ENCODE data around the gene MT1B. TPM values are rescaled to one million over a fixed set of nuclear protein-coding genes. Genes with fewer than 3 reads are reported as not detected.
A peak's percentile ranks its signal among the peaks of the same experiment; 100 is the strongest.

The MT1B gene
- total RNA-seq, 2 donors from 2014 or later, result not detected

DNA sequence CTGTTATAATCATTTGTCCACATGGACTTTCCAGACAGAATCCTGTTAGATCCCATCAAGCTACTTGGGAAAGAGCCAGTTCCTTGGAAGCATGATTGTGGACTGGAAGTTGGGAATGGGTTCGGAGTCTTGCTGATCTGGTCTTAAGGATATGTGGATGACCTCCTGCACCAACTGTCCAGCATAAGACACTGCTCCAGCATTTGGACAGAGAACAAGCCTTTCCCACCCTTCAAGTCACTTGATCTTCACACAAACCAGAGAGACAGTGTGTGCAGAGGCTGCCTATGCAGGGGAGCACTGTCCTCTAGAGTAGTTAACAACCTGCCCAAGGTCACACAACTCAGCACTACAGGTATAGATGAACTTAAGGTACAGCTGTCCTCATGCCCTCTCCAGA, 5.8 kb upstream of the MT1B start:
- no peak for TF ChIP-seq CTCF (IDR thresholded peaks at IDR 0.05)
- Histone ChIP-seq H3K27me3 (no peaks in the 10 kb centered on the region), H3K36me3 (no peaks in the 10 kb centered on the region), H3K4me3 (no peak overlapping the region), H3K27ac (no peak overlapping the region), H3K9me3 (no peaks in the 10 kb centered on the region), H3K9ac (ENCODE audit: low read depth in 2 of 2, low read length in 2 of 2) (no peak overlapping the region), H3K4me1 (no peaks in the 10 kb centered on the region)
- DNase-seq, result no peak
- intact Hi-C loops (cut with DNase I), result no loop called here

- no peak overlapping the region for H3K4me3 ChIP-seq
Observed at GRCh38 chr16:56647641-56648431, 3.9 kb upstream of the MT1B start.

GRCh38 chr16:56649271-56649670, 2.4 kb upstream of the MT1B start:
- Histone ChIP-seq H3K9ac (ENCODE audit: low read depth in 2 of 2, low read length in 2 of 2) (no peak overlapping the region), H3K4me3 (no peak overlapping the region), H3K27ac (no peak overlapping the region), H3K9me3 (no peaks in the 10 kb centered on the region), H3K36me3 (no peaks in the 10 kb centered on the region), H3K4me1 (no peaks in the 10 kb centered on the region), H3K27me3 (no peaks in the 10 kb centered on the region)
- no peak for TF ChIP-seq CTCF (IDR thresholded peaks at IDR 0.05)
- intact Hi-C loops (cut with DNase I), result no loop called here
- no peak for DNase-seq

More at GRCh38 chr16:56647641-56648431, 3.9 kb upstream of the MT1B start:
- intact Hi-C loops (cut with DNase I), result no loop called here
- no peaks in the 10 kb centered on the region for H3K27me3 ChIP-seq
- no peak for TF ChIP-seq CTCF (IDR thresholded peaks at IDR 0.05)
- H3K9ac ChIP-seq (ENCODE audit: low read depth in 2 of 2, low read length in 2 of 2), result peak overlapping the region in 1 of 2 donors; percentile 28
- no peaks in the 10 kb centered on the region for H3K4me1 ChIP-seq
- H3K27ac ChIP-seq, result no peak overlapping the region
- H3K36me3 ChIP-seq, result no peaks in the 10 kb centered on the region
- H3K9me3 ChIP-seq, result no peaks in the 10 kb centered on the region
- DNase-seq, result peak; percentile 77

GRCh38 chr16:56649820-56650219, 1.9 kb upstream of the MT1B start:
- H3K4me1 ChIP-seq, result no peaks in the 10 kb centered on the region
- H3K36me3 ChIP-seq, result no peaks in the 10 kb centered on the region
- no peaks in the 10 kb centered on the region for H3K9me3 ChIP-seq
- no peak for TF ChIP-seq CTCF (IDR thresholded peaks at IDR 0.05)
- no peak overlapping the region for H3K9ac ChIP-seq (ENCODE audit: low read depth in 2 of 2, low read length in 2 of 2)
- H3K27ac ChIP-seq, result no peak overlapping the region
- no peak overlapping the region for H3K4me3 ChIP-seq
- no peak for DNase-seq
- intact Hi-C loops (cut with DNase I), result no loop called here
- no peaks in the 10 kb centered on the region for H3K27me3 ChIP-seq

GRCh38 chr16:56652600-56652999, 914 bp downstream of the MT1B start:
- Histone ChIP-seq H3K9ac (ENCODE audit: low read depth in 2 of 2, low read length in 2 of 2) (no peak overlapping the region), H3K9me3 (no peaks in the 10 kb centered on the region), H3K27me3 (no peaks in the 10 kb centered on the region), H3K4me3 (no peak overlapping the region), H3K27ac (no peak overlapping the region), H3K36me3 (no peaks in the 10 kb centered on the region), H3K4me1 (no peaks in the 10 kb centered on the region)
- intact Hi-C loops (cut with DNase I), result no loop called here
- DNase-seq, result no peak
- no peak for TF ChIP-seq CTCF (IDR thresholded peaks at IDR 0.05)
